ENCODE measurements around the gene RAB33B.
"Not testable (repeated sequence)": the region's sequence is repeated elsewhere in the genome, so short reads cannot be mapped to it uniquely, and the experiment has no call there.

The RAB33B gene

DNA sequence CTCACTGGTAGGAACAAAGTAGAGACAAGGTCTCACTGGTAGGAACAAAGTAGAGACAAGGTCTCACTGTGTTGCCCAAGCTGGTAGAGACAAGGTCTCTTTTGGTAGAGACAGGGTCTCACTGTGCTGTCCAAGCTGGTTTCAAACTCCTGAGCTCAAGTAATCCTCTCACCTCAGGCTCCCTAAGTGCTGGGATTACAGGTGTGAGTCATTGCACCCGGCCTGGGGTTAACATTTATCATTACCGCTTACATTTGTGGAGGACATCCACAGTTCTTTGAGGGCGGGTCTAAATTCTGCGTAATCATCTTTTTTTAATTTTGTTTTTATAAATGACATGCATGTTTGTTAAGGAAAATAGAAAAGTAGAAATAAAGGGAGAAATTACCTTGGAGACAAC lies 12.0 kb downstream of the RAB33B start:
- Histone ChIP-seq H4K20me1 (ENCODE audit: insufficient read depth, low read length) (no peaks in the 10 kb centered on the region; the same call in 1 of the 2 replicates), H2AFZ (ENCODE audit: low read length) (no peak overlapping the region), H3K4me2 (ENCODE audit: low read depth, low read length) (no peak overlapping the region), H3K9me3 (replicated peaks; ENCODE audit: insufficient read depth, low read length) (no peaks in the 10 kb centered on the region), H3F3A (ENCODE audit: insufficient read depth, low read length) (no peaks in the 10 kb centered on the region), H3K9me2 (replicated peaks; ENCODE audit: insufficient read depth, low read length) (no peaks in the 10 kb centered on the region), H3K4me3 (ENCODE audit: low read length) (no peak overlapping the region), H3K36me3 (replicated peaks; ENCODE audit: insufficient read depth, low read length) (no peaks in the 10 kb centered on the region), H3K27ac (ENCODE audit: low read length) (no peak overlapping the region), H3K4me1 (ENCODE audit: low read length) (no peaks in the 10 kb centered on the region), H3K9ac (ENCODE audit: low read length) (no peak overlapping the region), H3K27me3 (replicated peaks; ENCODE audit: insufficient read depth, low read length) (no peaks in the 10 kb centered on the region), H3K79me2 (ENCODE audit: low read length) (peaks cover 85% of the 10 kb centered on the region)
- TF ChIP-seq EZH2 (optimal IDR thresholded peaks at IDR 0.05; ENCODE audit: low read depth, low read length) (no peak), CTCF (IDR thresholded peaks at IDR 0.05; ENCODE audit: low read length) (no peak), EZH2phosphoT487 (IDR thresholded peaks at IDR 0.05; ENCODE audit: low read length) (no peak)
- no peak for DNase-seq

DNA sequence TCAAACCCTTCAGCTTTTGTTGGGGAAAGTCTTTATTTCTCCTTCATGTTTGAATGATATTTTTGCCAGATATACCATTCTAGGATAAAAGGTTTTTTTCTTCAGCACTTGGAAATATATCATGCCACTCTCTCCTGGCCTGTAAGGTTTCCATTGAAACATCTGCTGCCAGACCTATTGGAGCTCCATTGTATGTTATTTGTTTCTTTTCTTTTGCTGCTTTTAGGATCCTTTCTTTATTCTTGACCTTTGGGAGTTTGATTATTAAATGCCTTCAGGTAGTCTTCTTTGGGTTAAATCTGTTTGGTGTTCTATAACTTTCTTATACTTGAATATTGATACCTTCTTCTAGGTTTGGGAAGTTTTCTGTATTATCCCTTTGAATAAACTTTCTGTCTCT lies 14.8 kb downstream of the RAB33B start:
- not testable (repeated sequence) for H3K27me3 ChIP-seq (replicated peaks; ENCODE audit: insufficient read depth, low read length); H3K9me2 ChIP-seq (replicated peaks; ENCODE audit: insufficient read depth, low read length); H3K36me3 ChIP-seq (replicated peaks; ENCODE audit: insufficient read depth, low read length); H3K4me3 ChIP-seq (ENCODE audit: low read length); DNase-seq; H3F3A ChIP-seq (ENCODE audit: insufficient read depth, low read length); H3K27ac ChIP-seq (ENCODE audit: low read length); H3K4me1 ChIP-seq (ENCODE audit: low read length); H3K9ac ChIP-seq (ENCODE audit: low read length); H4K20me1 ChIP-seq (ENCODE audit: insufficient read depth, low read length); H3K9me3 ChIP-seq (replicated peaks; ENCODE audit: insufficient read depth, low read length); H3K4me2 ChIP-seq (ENCODE audit: low read depth, low read length); H2AFZ ChIP-seq (ENCODE audit: low read length)
- H3K79me2 ChIP-seq (ENCODE audit: low read length): peaks cover 72% of the 10 kb centered on the region

DNA sequence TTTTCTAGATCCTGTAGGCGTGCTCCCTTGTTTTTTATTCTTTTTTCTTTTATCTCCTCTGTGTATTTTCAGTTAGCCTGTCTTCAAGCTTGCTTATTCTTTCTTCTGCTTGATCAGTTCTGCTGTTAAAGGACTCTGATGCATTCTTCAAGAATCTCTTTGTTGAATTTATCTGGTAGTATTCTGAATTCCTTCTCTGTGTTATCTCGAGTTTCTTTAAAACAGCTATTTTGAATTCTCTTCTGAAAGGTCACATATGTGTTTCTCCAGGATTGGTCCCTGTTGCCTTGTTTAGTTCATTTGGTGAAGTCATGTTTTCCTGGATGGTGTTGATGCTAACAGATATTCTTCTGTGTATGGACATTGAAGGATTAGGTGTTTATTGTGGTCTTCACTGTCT lies 15.3 kb downstream of the RAB33B start:
- no peaks in the 10 kb centered on the region for H3K4me1 ChIP-seq (ENCODE audit: low read length)
- H3K27me3 ChIP-seq (replicated peaks; ENCODE audit: insufficient read depth, low read length): no peaks in the 10 kb centered on the region
- no peak overlapping the region for H3K4me2 ChIP-seq (ENCODE audit: low read depth, low read length)
- no peak overlapping the region for H3K4me3 ChIP-seq (ENCODE audit: low read length)
- no peaks in the 10 kb centered on the region for H3K9me2 ChIP-seq (replicated peaks; ENCODE audit: insufficient read depth, low read length)
- H3K9me3 ChIP-seq (replicated peaks; ENCODE audit: insufficient read depth, low read length): no peaks in the 10 kb centered on the region
- no peaks in the 10 kb centered on the region for H4K20me1 ChIP-seq (ENCODE audit: insufficient read depth, low read length)
- no peak overlapping the region for H3K27ac ChIP-seq (ENCODE audit: low read length)
- no peaks in the 10 kb centered on the region for H3K36me3 ChIP-seq (replicated peaks; ENCODE audit: insufficient read depth, low read length)
- no peak overlapping the region for H3K9ac ChIP-seq (ENCODE audit: low read length)
- TF ChIP-seq CTCF (IDR thresholded peaks at IDR 0.05; ENCODE audit: low read length): no peak
- no peak for TF ChIP-seq EZH2phosphoT487 (IDR thresholded peaks at IDR 0.05; ENCODE audit: low read length)
- no peak for TF ChIP-seq EZH2 (optimal IDR thresholded peaks at IDR 0.05; ENCODE audit: low read depth, low read length)
- H3F3A ChIP-seq (ENCODE audit: insufficient read depth, low read length): no peaks in the 10 kb centered on the region
- H3K79me2 ChIP-seq (ENCODE audit: low read length): peaks cover 67% of the 10 kb centered on the region
- no peak overlapping the region for H2AFZ ChIP-seq (ENCODE audit: low read length)
- DNase-seq: no peak

DNA sequence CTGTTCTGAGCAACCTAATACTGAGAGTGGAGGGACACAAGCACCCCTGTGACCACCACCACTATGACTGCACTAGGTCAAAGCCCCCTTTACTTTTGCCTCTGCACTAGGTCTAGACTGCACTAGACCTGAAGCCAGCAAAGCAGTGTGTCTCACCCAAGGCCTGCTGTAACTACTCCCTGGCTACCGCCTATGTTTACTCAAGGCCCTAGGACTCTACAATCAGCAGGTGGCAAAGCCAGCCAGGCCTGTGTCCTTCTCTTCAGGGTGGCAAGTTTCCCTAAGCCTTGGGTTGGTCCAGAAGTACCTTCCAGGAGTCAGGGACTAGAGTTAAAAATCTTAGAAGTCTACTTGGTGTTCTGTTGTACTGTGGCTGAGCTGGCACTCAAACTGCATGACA lies 15.9 kb downstream of the RAB33B start:
- Histone ChIP-seq H2AFZ (ENCODE audit: low read length) (no peak overlapping the region), H3K36me3 (replicated peaks; ENCODE audit: insufficient read depth, low read length) (no peaks in the 10 kb centered on the region)

More for the DNA sequence above, 15.9 kb downstream of the RAB33B start:
- H3K4me2 ChIP-seq (ENCODE audit: low read depth, low read length): no peak overlapping the region
- H4K20me1 ChIP-seq (ENCODE audit: insufficient read depth, low read length): no peaks in the 10 kb centered on the region
- H3K79me2 ChIP-seq (ENCODE audit: low read length): peaks cover 66% of the 10 kb centered on the region
- TF ChIP-seq CTCF (IDR thresholded peaks at IDR 0.05; ENCODE audit: low read length) (no peak), EZH2phosphoT487 (IDR thresholded peaks at IDR 0.05; ENCODE audit: low read length) (no peak), EZH2 (optimal IDR thresholded peaks at IDR 0.05; ENCODE audit: low read depth, low read length) (no peak)
- no peaks in the 10 kb centered on the region for H3K9me3 ChIP-seq (replicated peaks; ENCODE audit: insufficient read depth, low read length)
- no peaks in the 10 kb centered on the region for H3F3A ChIP-seq (ENCODE audit: insufficient read depth, low read length)
- H3K4me1 ChIP-seq (ENCODE audit: low read length): no peaks in the 10 kb centered on the region
- no peaks in the 10 kb centered on the region for H3K27me3 ChIP-seq (replicated peaks; ENCODE audit: insufficient read depth, low read length)
- DNase-seq: no peak
- H3K4me3 ChIP-seq (ENCODE audit: low read length): no peak overlapping the region
- no peaks in the 10 kb centered on the region for H3K9me2 ChIP-seq (replicated peaks; ENCODE audit: insufficient read depth, low read length)
- H3K9ac ChIP-seq (ENCODE audit: low read length): no peak overlapping the region
- no peak overlapping the region for H3K27ac ChIP-seq (ENCODE audit: low read length)

Measured in MM.1S (cell line).